GM21825 (cell line): ENCODE measurements around the gene USP50.
"Not testable (repeated sequence)": the region's sequence is repeated elsewhere in the genome, so short reads cannot be mapped to it uniquely, and the experiment has no call there.

Experiments
- ATAC-seq: cut with Tn5 transposase; IDR thresholded peaks from one replicate; pipeline ENCODE4 v1.9.1; 2021; ENCODE audit warnings: mild to moderate bottlenecking, moderate library complexity; ENCODE audit not compliant: unreplicated experiment

The USP50 gene

DNA sequence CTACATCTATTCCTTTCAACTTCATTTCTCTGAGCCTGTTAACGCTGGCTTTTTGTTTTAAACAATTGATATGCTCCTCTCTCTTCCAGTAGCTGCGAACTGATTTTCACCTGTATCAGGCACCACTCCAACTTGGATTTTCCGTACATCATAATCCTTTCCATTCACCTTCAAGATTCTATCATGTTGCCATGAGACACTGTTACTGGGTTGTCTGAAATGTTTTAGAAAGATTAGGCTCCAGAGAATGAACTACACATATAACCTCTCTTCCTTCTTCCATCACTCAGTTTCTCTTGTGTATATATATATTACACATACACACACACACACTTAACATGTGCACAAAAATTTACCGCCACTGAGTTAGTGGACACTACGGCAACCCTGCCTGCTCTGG, at the start of gene USP50:
Gene USP50, minus strand, starts transcription at position 101 of the 400 bp plus-strand sequence. CDS start 141 bp downstream, outside the sequence.
- ATAC-seq, result no peak

DNA sequence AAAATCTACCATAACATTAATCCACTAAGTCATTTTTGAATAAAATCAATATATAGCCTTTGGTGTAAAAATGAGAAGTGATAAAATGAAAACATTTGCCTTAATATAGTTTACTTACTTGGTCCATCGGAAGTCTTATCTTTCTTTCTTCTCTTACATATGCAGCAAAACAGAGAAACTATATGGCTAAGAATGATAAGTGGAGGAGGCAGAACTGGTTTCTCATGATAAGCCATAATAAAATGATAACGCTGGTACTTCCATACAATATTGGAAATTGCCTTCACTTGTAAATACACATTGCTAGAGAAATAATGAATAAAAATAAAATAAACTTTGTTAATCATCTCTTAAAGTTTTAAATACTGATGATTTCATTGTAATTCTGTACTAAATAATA, 47.8 kb upstream of the USP50 start:
- ATAC-seq, result no peak

DNA sequence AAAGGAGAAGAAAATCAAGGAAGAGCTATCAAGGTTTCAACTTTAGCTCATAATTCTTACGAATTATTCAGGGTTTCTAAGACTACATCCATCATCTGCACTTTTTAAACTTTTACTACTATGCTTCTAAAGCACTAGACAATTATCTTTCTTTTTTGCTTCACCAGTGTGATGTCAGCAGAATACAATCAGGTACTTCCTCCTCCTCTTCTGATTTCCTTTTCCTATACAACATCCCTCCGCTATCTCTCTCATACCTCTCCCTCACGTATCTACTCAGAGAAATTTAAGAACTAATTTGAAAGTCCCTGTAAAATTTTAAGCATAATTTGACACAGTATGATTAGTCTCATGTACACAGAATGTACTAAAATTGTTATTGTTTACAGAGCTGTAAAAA, 47.3 kb upstream of the USP50 start:
- ATAC-seq, result no peak

DNA sequence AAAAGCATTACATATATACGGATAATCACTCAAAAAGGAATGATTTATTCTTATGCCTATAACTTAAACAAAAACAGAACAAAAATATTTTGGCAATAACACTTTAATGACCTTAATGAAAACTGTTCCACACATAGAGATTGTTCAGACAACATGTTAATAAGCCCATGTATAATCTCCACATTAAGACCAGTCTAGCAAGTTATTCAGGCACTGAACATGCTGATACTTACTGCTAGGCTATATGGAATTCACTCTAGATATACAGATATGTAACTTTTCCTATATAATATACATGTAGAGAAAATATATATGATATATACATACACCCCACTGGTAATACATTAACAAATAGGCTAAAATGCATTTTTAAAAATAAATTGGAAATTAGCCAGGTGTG, 43.8 kb upstream of the USP50 start:
- ATAC-seq, result no peak

DNA sequence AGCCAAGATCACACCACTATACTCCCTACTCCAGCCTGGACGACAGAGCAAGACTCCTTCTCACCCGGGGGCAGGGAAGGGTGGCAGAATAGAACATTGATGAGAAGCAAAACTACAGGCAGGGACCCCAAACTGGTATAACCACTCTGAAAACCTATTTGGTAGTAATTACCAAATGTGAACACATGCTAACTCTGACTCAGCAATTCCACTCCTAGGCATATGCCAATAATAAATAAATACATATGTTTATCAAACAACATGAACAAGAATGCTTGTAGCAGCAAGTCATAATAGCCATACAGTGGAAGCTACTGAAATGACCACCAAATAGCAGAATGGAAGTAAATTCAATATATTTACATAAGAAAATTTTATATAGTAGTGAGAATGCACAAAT, 31.0 kb upstream of the USP50 start:
- no peak for ATAC-seq

DNA sequence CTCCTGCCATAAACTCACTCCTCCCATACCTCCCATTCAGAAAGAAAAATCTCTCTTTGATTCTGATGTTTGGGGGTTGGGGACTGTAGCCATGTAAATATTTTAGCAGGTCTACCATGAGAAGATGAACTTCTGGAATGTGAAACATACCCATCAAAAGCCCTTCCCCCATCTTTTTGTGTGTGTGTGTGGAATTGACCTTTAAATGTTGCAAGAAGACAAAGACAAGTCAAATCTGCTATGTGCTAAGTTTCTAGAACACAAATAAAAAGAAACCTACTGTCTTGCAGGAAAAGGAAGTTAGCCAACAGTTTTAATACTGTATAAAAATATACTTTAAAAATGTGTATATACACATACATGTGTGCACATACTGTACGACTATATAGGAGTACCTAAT, 29.7 kb upstream of the USP50 start:
- ATAC-seq, result no peak

DNA sequence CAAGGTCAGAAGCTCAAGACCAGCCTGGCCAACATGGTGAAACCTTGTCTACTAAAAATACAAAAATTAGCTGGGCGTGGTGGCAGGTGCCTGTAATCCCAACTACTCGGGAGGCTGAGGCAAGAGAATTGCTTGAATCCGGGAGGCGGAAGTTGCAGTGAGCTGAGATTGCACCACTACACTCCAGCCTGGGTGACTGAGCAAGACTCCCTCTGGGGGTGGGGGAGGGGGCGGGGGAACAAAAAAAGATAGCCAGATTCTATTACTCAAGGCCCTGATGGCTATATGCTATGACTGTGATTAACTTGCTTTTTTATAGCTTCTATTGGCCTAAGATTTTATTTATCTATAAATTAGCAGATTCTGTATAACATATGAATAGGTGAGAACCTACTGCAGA, 27.4 kb upstream of the USP50 start:
- ATAC-seq, result not testable (repeated sequence)

DNA sequence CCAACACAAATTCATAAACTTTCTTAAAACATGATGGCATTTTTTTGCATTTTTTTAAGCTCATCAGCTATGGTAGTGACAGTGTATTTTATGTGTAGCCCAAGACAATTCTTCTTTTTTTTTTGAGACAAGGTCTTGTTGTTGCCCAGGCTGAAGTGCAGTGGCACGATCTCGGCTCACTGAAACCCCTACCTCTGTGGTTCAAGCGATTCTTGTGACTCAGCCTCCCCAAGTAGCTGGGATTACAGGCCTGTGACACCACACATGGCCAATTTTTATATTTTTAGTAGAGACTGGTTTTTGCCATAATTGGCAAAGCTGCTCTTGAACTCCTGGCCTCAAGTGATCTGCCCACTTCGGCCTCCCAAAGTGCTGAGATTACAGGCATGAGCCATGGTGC, 17.3 kb upstream of the USP50 start:
- no peak for ATAC-seq

DNA sequence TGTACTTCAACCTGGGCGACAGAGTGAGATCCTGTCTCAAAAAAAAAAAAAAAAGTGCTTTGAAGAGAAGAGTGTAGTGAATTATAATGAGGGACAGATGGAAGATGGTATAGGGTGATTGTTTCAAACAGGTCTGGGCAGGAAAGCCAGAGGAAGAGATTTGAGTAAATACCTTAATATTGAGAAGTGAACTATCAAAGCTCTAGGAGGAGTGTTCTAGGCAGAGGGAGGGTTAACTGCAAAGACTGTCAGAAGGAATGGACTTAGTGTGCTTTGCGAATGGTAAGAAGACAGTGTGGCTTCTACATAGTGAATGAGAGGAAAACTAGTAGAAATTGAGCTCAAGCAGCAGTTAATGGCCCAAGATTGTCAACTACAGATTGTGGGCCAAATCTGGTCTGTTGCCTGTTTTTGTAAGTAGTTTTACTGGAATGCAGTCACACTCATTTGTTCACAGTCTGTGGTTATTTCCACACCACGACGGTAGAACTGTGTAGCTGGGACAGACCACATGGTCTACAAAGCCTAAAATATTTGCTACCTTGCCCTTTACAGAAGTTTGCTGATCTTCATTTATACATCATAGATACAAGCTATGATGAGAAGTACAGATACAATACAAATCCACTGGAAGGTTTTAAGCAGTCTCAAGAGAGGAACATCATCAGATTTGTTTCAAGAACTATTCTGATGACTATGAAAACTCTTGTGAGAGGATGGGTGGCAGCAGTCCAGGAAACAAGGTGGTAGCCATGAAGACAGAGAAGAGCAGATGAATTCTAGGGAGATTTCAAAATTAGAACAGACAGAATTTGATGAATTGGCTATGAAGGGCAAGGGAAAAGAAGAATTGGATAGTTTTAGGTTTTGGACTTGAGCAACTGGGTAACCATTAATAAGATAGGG, 16.5 kb upstream of the USP50 start:
- ATAC-seq, result no peak

DNA sequence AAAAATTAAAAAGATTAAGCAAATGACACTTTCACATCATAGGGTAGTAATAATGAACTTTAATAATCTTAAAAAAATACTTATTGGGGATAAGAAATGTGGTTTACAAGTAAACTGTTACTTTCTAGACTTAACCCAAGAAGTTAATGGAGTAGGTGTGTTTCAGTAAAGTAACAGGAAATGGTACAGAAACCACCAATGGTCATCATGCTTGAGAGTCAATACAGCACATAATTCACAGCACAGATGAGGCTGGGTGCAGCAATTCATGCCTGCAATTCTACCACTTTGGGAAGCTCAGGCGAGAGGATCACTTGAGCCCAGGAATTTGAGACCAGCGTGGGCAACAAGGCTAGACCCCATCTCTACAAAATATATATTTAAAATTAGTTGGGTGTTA, 11.5 kb upstream of the USP50 start:
- ATAC-seq, result no peak

DNA sequence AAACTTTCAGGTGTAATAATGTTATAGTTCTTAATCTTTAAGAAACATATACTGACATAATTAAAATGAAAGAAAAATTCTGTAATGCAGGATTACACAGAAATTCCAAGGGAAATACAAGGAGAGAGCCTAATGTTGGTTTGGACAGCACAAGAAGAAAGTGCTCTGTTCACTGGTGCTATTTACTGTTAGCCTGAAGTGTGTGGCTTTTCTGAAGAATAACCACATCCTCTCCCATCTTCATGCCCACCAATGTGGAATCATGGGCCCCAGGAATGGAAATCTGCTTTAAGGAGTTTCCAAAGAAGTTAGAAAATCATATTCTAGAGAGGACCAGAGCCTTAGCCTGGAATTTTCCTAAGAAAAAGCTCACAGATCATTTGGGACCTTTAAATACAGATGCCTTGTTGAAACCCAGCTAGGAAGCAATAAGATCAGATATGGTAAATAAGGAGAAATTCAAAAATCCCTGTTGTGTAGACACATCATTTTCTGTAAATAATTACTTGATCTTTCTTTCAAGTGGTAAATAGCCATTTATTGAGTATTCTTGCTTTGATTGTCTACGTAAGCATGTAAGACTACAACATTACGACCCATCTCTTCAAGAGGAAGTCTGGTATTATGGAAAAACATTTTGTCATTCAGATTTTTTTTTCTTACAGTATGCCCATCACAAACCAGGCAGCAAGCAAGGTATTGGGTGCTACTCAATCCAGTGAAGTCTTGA, 10.3 kb upstream of the USP50 start:
- no peak for ATAC-seq

DNA sequence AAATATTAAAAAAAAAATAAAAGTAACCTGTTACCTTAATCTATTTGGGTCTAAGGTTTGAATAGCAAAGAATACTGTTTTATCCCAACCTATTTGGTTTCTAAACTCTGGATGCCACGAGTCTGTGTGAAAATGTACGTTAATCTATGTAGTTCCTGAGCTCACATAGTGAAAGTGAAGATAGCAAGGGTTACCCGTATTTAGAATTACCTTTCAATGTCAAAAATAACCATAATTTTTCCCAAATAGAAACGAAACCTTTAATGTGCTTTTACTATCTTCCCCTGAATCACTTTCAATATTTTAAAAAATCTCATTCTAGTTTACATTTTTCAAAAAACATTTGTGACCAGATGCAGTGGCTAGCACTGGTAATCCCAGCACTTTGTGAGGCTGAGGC, 5.8 kb upstream of the USP50 start:
- ATAC-seq, result no peak

DNA sequence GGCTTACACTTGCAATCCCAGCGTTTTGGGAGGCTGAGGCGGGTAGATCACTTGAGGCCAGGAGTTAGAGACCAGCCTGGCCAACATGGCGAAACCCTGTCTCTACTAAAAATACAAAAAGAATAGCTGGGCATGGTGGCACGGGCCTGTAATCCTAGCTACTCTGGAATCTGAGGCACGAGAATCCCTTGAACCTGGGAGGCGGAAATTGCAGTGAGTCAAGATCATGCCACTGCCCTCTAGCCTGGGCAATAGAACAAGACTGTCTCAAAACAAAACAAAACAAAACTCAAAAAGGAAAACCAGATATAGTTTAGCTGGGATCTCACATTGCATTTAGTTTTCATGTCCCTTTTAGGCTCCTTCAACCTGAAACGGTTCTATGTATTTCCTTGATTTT, 2.9 kb upstream of the USP50 start:
- no peak for ATAC-seq

DNA sequence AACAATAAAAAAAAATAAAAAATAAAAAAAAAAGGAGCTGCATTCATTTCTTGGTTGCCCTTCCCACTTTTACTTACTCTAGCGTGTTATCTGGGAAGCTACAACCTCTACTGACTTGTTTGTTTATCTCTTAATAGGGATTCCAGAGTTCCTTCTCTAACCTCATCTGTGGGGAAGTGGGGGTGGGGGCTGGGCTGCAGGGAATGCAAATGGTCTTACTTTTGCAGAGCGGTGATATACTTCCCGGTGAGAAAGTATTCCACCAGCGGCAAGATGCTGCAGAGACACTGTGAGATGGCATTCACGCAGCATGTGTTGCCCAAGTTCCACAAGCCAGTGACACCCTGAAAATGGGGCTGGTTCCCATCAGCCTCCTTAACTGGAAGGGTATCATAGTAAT, 2.1 kb downstream of the USP50 start:
- no peak for ATAC-seq

DNA sequence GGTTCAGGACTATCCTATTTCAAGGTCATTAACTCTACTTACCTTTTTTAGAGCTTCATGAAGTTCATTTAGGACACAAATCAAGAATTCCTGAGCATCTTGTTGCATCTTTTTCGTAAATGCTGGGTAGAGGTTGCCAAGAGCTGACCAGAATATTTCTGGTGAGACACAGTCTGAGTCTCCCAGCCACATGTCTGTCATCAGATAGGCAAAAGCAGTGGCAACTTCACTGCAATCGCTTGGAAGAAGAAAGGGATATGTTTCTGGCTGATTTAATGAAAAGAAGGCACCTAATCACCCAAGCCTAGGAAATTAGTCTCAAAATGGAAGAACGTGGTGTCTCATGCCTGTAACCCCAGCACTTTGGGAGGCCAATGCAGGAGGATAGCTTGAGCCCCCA, 2.9 kb downstream of the USP50 start:
- no peak for ATAC-seq

DNA sequence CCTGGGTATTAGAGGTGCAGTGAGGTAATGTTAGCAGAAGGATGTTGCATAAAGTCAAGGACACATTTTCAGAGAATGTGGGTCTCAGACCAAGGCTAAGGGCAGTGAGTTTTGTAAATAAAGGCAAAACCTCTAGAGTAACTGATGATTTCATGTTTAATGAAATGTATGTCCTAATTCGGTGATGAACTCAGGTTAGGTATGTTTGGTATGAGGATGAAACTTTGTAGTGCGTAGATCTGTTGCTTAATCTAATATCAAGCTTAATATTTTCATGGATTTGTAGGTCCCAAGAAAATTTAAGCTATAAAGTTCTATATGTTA, 3.6 kb downstream of the USP50 start:
- no peak for ATAC-seq

DNA sequence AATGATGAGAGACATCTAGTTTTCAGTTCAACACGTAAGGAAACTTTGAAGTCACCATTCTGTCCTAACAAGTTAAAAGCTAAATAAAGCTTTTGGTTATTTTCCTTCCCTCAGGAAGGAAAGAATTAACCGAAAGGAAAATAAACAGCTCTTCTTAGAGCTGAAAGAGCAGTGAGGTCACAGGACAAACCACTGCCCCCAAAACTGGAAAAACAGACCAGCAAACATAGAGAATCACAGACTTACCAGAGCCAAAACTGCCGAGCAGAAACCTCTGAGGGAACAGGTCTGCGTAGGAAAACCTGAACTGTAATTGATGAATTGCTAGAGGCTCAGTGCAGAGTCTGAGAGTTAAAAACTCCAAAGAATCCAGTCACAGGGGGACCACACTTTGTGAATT, 14.7 kb downstream of the USP50 start:
- no peak for ATAC-seq

DNA sequence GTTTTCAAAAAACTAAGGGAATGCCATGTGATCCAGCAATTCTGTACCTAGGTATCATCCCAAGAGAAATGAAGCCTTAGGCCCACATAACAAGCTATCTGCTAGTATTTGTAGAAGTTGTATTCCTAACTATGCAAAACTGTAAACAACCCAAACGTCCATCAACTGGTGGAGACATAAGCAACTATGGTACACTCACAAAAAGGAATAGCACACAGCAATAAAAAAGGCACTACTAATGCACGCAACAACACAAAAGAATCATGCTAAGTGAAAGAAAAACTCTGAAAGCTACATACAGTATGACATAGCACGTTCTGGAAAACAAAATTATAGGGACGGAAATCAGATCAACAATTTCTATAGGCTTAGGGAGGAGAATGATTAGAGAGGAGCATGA, 15.3 kb downstream of the USP50 start:
- no peak for ATAC-seq

DNA sequence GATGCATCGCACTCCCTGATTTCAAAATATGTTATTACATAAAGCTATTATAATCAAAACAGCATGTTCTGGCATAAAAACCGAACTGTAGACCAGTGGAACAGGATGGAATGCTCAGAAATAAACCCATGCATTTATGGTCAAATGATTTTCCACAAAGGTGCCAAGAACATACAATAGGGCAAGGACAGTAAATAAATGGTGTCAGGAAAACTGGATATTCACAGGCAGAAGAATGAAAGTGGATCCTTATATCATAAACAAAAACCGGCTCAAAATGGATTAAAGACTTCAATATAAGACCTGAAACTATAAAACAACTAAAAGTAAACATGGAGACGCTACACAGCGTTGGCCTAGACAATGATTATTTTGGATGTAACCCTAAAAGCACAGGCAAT, 22.6 kb downstream of the USP50 start:
- no peak for ATAC-seq

DNA sequence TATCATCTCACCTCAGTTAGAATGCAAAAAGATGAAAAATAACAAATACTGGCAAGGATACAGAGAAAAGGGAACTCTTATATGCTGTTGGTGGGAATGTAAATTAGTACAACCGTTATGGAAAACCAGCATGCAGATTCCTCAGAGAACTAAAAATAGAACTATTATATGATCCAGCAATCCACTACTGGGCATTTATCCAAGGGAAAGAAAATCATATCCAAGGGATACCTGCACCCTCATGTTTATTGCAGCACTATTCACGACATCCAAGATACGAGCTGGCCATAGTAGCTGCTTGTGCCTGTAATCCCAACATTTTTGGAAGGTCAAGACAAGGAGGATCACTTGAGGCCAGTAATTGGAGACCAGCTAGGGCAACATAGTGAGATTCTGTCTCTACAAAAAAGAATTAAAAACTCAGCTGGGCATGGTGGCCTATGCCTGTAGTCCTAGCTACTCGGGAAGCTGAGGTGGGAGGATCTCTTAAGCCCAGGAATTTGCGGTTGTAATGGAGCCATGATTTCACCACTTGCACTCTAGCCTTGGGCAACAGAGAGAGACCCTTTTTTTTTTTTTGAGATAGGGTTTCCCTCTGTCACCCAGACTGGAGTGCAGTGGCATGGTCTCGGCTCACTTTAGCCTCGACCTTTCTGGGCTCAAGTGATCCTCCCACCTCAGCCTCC, 26.6 kb downstream of the USP50 start:
- no peak for ATAC-seq

DNA sequence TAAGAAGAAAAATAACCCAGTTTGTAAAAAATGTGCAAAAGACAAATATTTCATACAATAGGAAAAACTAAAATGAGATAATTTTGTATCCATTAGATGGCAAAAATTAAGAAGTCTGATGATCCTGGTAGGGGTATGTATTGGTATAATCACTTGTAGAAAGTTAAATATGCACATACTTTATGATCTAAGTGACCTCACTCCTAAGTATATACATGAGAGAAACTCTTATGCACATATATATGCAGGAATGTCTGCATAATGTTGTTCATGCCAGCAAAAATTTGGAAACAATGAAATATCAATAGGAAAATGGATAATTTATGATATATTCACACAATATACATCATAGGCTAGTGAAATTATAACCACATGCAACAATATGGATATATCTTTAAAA, 33.5 kb downstream of the USP50 start:
- no peak for ATAC-seq

DNA sequence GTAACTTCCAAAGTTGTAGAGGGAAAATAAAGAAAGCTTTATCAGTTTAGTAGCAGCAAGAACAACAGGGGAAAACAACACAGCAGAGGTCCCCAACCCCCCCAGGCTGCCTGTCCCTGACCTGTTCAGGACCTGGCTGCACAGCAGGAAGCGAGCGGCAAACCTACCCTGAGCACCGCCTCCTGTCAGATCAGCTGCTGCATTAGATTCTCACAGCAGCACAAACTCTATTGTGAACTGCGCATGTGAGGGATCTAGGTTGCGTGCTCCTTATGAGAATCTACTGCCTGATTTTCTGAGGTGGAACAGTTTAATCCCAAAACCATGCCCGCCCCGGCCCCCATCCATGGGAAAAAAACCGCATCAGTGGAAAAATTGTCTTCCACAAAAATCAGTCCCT, 40.3 kb downstream of the USP50 start:
- ATAC-seq, result no peak
